HEK293 (cell line): ENCODE measurements around the gene NBPF20.
"Not testable (repeated sequence)": the region's sequence is repeated elsewhere in the genome, so short reads cannot be mapped to it uniquely, and the experiment has no call there.

ENCODE experiments used
- CTCF ChIA-PET: fragments of 350-600 bp; formaldehyde crosslinking; extraction: SDS; loops from one replicate; lab custom pipeline; 2021; ENCODE audit warnings: antibody characterized with exemption; lab: Yijun Ruan, JAX
- POLR2A ChIA-PET: fragments of 300-600 bp; formaldehyde crosslinking; extraction: SDS; loops from one replicate; lab custom pipeline; 2020; ENCODE audit warnings: antibody characterized with exemption, inconsistent platforms; lab: Yijun Ruan, JAX
- H3K27ac ChIP-seq: fragments of 200-500 bp; sonication (Bioruptor generic); 2 replicates; pipeline ENCODE4 v1.5.1; 2014; ENCODE audit warnings: low read depth, low read length, control low read depth, inconsistent platforms; ENCODE audit errors: extremely low read depth
- H3K36me3 ChIP-seq, 2 experiments: fragments of 200-500 bp in 1 of 2; sonication (Bioruptor generic) in 1 of 2; 1 replicate in 1 of 2; 2 replicates in 1 of 2; pipeline ENCODE4 v1.5.1; 2014 to 2017; ENCODE audit warnings: inconsistent platforms in 2 of 2, low read length in 2 of 2; ENCODE audit not compliant: control insufficient read depth in 2 of 2, insufficient read depth in 1 of 2
- H3K4me1 ChIP-seq: fragments of 200-500 bp; sonication (Bioruptor generic); 2 replicates; pipeline ENCODE4 v1.5.1; 2014; ENCODE audit warnings: mild to moderate bottlenecking, low read length, inconsistent platforms; ENCODE audit not compliant: control insufficient read depth, insufficient read depth
- H3K4me3 ChIP-seq: 2 replicates; pipeline ENCODE4 v1.5.1; 2011; ENCODE audit warnings: low read depth, mild to moderate bottlenecking, control low read depth, low read length, moderate library complexity
- H3K9me3 ChIP-seq: fragments of 200-500 bp; sonication (Bioruptor generic); 2 replicates; pipeline ENCODE4 v1.5.1; 2014; ENCODE audit warnings: low read depth, low read length, inconsistent platforms; ENCODE audit not compliant: control insufficient read depth, insufficient read depth
- GFI1B ChIP-seq: fragments of 450-650 bp; formaldehyde crosslinking; IDR thresholded peaks from 2 replicates; pipeline ENCODE4 v1.5.1; 2016; ENCODE audit warnings: missing biosample characterization, missing genetic modification characterization
- PRDM1 ChIP-seq: fragments of 450-650 bp; formaldehyde crosslinking; IDR thresholded peaks from 2 replicates; pipeline ENCODE4; 2016; ENCODE audit warnings: missing biosample characterization, missing genetic modification characterization
- SETDB1 ChIP-seq: IDR thresholded peaks from one replicate; pipeline ENCODE4 v1.6.1; 2017; ENCODE audit warnings: mild to moderate bottlenecking, low read length, moderate library complexity, mixed read lengths; ENCODE audit not compliant: insufficient read length
- ZBTB17 ChIP-seq: fragments of 450-650 bp; formaldehyde crosslinking; IDR thresholded peaks from 2 replicates; pipeline ENCODE4 v1.5.1; 2016; ENCODE audit warnings: missing biosample characterization, missing genetic modification characterization
- ZNF24 ChIP-seq: fragments of 450-650 bp; formaldehyde crosslinking; IDR thresholded peaks from 2 replicates; pipeline ENCODE4 v1.5.1; 2016; ENCODE audit warnings: missing biosample characterization, missing genetic modification characterization
- ZNF335 ChIP-seq: fragments of 450-650 bp; formaldehyde crosslinking; conservative IDR thresholded peaks from 2 replicates; pipeline ENCODE4 v1.5.1; 2016; ENCODE audit warnings: missing biosample characterization, missing genetic modification characterization
- ZNF366 ChIP-seq: fragments of 450-650 bp; formaldehyde crosslinking; conservative IDR thresholded peaks from 2 replicates; pipeline ENCODE4 v1.5.1; 2016; ENCODE audit warnings: missing biosample characterization, missing genetic modification characterization
- ZNF76 ChIP-seq: fragments of 450-650 bp; formaldehyde crosslinking; IDR thresholded peaks from 2 replicates; pipeline ENCODE4; 2016; ENCODE audit warnings: low read depth, missing biosample characterization, missing genetic modification characterization, borderline replicate concordance
- ZSCAN30 ChIP-seq: fragments of 450-650 bp; IDR thresholded peaks from 2 replicates; pipeline ENCODE4 v1.5.1; 2018; ENCODE audit warnings: missing biosample characterization, mild to moderate bottlenecking, missing genetic modification characterization, moderate library complexity
- TF ChIP-seq, protein P1 (sequence below): fragments of 450-650 bp; formaldehyde crosslinking; IDR thresholded peaks from 2 replicates; pipeline ENCODE4 v1.5.1; 2016; ENCODE audit warnings: missing biosample characterization, missing genetic modification characterization
- TF ChIP-seq, protein P2 (sequence below): fragments of 450-650 bp; formaldehyde crosslinking; IDR thresholded peaks from 2 replicates; pipeline ENCODE4 v1.5.1; 2016; ENCODE audit warnings: missing biosample characterization, missing genetic modification characterization
- TF ChIP-seq, protein P3 (sequence below): fragments of 450-650 bp; formaldehyde crosslinking; IDR thresholded peaks from 2 replicates; pipeline ENCODE4 v1.5.1; 2017; ENCODE audit warnings: missing biosample characterization, missing genetic modification characterization
- TF ChIP-seq, protein P4 (sequence below): fragments of 450-650 bp; formaldehyde crosslinking; IDR thresholded peaks from 2 replicates; pipeline ENCODE4 v1.5.1; 2016; ENCODE audit warnings: missing biosample characterization, missing genetic modification characterization

Gene NBPF20

DNA sequence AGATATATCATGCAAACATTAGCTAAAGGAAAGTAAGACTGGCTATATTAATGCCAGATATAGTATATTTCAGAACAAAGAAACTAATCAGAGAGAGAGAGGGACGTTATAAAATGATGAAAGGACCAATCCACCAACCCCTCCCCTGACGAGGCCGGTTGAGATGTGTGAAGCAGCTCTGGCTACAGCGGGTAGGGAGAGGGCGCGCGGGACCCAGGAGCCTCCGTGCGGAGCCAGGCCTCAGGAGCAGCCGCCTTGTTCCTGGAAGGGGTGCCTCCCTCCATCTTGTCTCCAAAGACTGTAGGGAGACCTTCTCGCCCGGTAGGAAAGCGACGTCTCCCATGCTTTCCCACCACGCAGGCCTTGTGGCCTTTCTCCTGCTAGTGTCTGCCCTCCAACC, 5.4 kb upstream of the NBPF20 start:
- H3K9me3 ChIP-seq, H3K27ac ChIP-seq, H3K4me3 ChIP-seq, POLR2A ChIA-PET, H3K36me3 ChIP-seq, H3K4me1 ChIP-seq, CTCF ChIA-PET: not testable (repeated sequence)

DNA sequence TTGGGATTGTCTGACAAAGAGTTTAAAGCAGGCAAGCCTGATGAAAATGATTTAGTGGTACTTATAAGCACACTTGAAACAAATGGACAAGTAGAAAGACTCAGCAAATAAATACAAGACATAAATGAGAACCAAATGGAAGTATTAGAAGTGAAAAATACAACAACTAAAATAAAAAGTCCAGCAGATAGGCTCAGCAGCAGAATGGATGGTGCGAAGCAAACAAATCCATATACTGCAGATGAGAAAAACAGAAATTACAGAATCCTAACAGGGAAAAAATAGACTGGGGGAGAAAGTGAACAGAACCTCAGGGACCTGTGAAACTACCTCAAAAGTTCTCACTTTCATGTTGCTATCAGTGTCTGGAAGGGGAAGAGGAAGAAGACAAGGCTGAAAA, 3.9 kb upstream of the NBPF20 start:
- H3K27ac ChIP-seq, CTCF ChIA-PET, POLR2A ChIA-PET, H3K36me3 ChIP-seq, H3K4me3 ChIP-seq, H3K9me3 ChIP-seq, H3K4me1 ChIP-seq: not testable (repeated sequence)
- TF ChIP-seq SETDB1, result peak; percentile 74
- TF ChIP-seq, protein P1, sequence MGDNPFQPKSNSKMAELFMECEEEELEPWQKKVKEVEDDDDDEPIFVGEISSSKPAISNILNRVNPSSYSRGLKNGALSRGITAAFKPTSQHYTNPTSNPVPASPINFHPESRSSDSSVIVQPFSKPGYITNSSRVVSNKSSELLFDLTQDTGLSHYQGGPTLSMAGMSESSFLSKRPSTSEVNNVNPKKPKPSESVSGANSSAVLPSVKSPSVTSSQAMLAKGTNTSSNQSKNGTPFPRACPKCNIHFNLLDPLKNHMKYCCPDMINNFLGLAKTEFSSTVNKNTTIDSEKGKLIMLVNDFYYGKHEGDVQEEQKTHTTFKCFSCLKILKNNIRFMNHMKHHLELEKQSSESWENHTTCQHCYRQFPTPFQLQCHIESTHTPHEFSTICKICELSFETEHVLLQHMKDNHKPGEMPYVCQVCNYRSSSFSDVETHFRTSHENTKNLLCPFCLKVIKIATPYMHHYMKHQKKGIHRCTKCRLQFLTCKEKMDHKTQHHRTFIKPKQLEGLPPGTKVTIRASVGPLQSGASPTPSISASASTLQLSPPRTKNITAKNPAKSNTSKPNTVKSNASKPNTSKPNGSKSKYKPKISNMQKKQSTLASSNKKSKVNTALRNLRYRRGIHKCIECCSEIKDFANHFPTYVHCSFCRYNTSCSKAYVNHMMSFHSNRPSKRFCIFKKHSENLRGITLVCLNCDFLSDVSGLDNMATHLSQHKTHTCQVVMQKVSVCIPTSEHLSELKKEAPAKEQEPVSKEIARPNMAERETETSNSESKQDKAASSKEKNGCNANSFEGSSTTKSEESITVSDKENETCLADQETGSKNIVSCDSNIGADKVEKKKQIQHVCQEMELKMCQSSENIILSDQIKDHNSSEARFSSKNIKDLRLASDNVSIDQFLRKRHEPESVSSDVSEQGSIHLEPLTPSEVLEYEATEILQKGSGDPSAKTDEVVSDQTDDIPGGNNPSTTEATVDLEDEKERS (tag by site-specific recombination), result 0 out of 2 replicates have a peak, but pooled peaks have one; percentile 34

DNA sequence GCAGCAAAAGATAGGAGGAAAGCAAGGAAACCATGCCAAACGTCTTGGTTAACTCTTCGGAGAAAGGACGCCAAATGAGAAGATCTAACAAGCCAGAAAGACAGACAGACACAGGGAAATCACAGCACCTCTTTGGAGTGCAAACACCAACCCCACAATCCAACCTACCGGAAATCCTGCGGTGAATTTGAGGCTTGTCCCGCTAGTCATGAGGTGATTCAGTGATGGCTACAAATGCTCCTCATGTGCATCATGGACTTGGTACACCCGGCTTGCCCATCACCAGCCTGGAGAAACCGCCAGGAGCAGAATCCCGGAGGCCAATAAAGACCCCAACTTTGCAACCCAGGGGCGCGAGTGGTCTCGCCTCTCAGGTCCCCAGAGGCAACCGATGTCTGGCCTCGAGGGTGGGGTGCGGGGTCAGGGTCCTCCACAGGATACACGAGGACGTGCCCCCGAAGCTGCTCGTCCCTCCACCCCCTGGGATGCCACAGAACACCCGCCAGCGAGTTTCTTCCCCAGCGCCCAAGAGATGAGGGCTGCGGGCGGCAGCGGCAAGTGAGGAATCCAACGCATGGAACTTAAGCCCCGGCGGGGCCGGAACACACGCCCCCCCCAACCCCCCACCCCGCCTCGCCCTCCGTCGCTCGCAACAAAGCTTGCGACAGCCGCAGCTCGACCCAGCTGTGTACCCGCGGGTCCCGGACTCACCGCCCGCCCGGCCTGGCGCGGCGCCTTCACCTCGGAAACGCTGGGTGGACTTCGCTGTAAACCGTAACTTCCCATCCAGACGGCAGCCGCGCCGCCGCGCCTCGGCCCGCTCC, 579 bp downstream of the NBPF20 start:
- CTCF ChIA-PET, result not testable (repeated sequence)
- TF ChIP-seq ZNF335 (tag by site-specific recombination), result peak; percentile 14
- TF ChIP-seq ZNF366 (tag by site-specific recombination), result peak; percentile 67
- TF ChIP-seq, protein P2, sequence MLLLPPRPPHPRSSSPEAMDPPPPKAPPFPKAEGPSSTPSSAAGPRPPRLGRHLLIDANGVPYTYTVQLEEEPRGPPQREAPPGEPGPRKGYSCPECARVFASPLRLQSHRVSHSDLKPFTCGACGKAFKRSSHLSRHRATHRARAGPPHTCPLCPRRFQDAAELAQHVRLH (tag by site-specific recombination), result 0 out of 2 replicates have a peak, but pooled peaks have one; percentile 15
- TF ChIP-seq, protein P3, sequence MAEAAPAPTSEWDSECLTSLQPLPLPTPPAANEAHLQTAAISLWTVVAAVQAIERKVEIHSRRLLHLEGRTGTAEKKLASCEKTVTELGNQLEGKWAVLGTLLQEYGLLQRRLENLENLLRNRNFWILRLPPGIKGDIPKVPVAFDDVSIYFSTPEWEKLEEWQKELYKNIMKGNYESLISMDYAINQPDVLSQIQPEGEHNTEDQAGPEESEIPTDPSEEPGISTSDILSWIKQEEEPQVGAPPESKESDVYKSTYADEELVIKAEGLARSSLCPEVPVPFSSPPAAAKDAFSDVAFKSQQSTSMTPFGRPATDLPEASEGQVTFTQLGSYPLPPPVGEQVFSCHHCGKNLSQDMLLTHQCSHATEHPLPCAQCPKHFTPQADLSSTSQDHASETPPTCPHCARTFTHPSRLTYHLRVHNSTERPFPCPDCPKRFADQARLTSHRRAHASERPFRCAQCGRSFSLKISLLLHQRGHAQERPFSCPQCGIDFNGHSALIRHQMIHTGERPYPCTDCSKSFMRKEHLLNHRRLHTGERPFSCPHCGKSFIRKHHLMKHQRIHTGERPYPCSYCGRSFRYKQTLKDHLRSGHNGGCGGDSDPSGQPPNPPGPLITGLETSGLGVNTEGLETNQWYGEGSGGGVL (tag by site-specific recombination), result 0 out of 2 replicates have a peak, but pooled peaks have one; percentile 5
- 0 out of 2 replicates have a peak, but pooled peaks have one; percentile 27 for TF ChIP-seq ZNF24 (tag by site-specific recombination)
- TF ChIP-seq PRDM1 (tag by site-specific recombination), result 0 out of 2 replicates have a peak, but pooled peaks have one; percentile 45
- TF ChIP-seq GFI1B (tag by site-specific recombination), result peak; percentile 52; the same call in 1 of the 2 replicates
- TF ChIP-seq ZSCAN30, result 0 out of 2 replicates have a peak, but pooled peaks have one; percentile 14
- peak; percentile 48 for TF ChIP-seq ZBTB17 (tag by site-specific recombination)
- TF ChIP-seq, protein P4, sequence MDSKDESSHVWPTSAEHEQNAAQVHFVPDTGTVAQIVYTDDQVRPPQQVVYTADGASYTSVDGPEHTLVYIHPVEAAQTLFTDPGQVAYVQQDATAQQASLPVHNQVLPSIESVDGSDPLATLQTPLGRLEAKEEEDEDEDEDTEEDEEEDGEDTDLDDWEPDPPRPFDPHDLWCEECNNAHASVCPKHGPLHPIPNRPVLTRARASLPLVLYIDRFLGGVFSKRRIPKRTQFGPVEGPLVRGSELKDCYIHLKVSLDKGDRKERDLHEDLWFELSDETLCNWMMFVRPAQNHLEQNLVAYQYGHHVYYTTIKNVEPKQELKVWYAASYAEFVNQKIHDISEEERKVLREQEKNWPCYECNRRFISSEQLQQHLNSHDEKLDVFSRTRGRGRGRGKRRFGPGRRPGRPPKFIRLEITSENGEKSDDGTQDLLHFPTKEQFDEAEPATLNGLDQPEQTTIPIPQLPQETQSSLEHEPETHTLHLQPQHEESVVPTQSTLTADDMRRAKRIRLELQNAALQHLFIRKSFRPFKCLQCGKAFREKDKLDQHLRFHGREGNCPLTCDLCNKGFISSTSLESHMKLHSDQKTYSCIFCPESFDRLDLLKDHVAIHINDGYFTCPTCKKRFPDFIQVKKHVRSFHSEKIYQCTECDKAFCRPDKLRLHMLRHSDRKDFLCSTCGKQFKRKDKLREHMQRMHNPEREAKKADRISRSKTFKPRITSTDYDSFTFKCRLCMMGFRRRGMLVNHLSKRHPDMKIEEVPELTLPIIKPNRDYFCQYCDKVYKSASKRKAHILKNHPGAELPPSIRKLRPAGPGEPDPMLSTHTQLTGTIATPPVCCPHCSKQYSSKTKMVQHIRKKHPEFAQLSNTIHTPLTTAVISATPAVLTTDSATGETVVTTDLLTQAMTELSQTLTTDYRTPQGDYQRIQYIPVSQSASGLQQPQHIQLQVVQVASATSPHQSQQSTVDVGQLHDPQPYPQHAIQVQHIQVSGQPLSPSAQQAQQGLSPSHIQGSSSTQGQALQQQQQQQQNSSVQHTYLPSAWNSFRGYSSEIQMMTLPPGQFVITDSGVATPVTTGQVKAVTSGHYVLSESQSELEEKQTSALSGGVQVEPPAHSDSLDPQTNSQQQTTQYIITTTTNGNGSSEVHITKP (tag by site-specific recombination), result peak; percentile 47; the same call in 1 of the 2 replicates
- TF ChIP-seq ZNF76 (tag by site-specific recombination), result peak; percentile 70; the same call in 1 of the 2 replicates
- TF ChIP-seq, all 188 proteins: peak for 11; not testable (repeated sequence) for 177
- H3K4me3 ChIP-seq, result peak overlapping the region; percentile 60
- H3K36me3 ChIP-seq, H3K9me3 ChIP-seq, H3K4me1 ChIP-seq, POLR2A ChIA-PET: not testable (repeated sequence)
- peak overlapping the region; percentile 69; the same call in 1 of the 2 replicates for H3K27ac ChIP-seq

DNA sequence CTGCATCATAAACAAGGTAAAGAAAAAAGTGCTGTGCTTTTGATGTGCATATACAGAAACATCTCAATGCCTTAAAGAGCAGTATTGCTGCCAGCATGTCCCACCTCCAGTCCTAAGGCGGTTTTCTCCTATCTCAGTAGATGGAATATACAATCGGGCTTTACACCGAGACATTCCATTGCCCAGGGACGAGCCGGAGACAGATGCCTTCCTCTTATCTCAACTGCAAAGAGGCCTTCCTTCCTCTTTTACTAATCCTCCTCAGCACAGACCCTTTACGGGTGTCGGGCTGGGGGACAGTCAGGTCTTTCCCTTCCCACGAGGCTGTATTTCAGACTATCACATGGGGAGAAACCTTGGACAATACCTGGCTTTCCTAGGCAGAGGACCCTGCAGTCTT, 10.3 kb downstream of the NBPF20 start:
- H3K9me3 ChIP-seq, POLR2A ChIA-PET, H3K36me3 ChIP-seq, H3K4me3 ChIP-seq, H3K4me1 ChIP-seq, H3K27ac ChIP-seq, CTCF ChIA-PET: not testable (repeated sequence)

DNA sequence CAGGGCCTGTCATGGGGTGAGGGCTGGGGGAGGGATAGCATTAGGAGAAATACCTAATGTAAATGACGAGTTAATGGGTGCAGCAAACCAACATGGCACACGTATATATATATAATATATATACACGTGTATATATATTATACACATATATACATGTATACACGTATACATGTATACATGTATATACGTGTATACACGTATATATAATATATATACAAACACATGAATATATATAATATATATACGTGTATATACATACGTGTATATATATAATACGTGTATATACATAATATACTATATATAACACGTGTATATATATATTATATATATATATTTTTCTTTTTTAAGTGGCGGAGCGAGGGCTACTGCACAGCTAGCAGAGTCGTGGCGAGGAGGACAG, 18.1 kb downstream of the NBPF20 start:
- POLR2A ChIA-PET, result not testable (repeated sequence)

More for the DNA sequence above, 18.1 kb downstream of the NBPF20 start:
- H3K36me3 ChIP-seq, H3K27ac ChIP-seq, H3K4me3 ChIP-seq, CTCF ChIA-PET, H3K9me3 ChIP-seq, H3K4me1 ChIP-seq: not testable (repeated sequence)
